Activated CD8-positive, alpha-beta memory T cell treated with anti-CD3 and anti-CD28 coated beads for 36 hours (primary cell): Measurements from ENCODE around the gene DDX41. TPM values are rescaled to one million over a fixed set of nuclear protein-coding genes. Genes with fewer than 3 reads are reported as not detected.
"Not testable (repeated sequence)": the region's sequence is repeated elsewhere in the genome, so short reads cannot be mapped to it uniquely, and the experiment has no call there.

Experiments used
- CTCF ChIA-PET: fragments of 350-600 bp; sonication (Branson Sonifier 250); formaldehyde crosslinking; loops from one replicate; lab custom pipeline; 2021; ENCODE audit warnings: antibody characterized with exemption; lab: Charles Lee
- POLR2A ChIA-PET: fragments of 350-600 bp; sonication (Branson Sonifier 250); formaldehyde crosslinking; loops from one replicate; lab custom pipeline; 2021; ENCODE audit warnings: antibody characterized with exemption; lab: Charles Lee
- total RNA-seq, 2 experiments: library from RNA; stranded (reverse); gene quantifications; one replicate each; pipeline ENCODE4 v1.2.3, GENCODE V29; 2021

DDX41 gene
- total RNA-seq: 100 to 1,000 TPM; 204 to 212 TPM

- CTCF ChIA-PET: interaction anchor here (0.5 to 2.3 kb wide), 5 partner anchors 15 to 402 kb away, joined by 3 to 7 read pairs (median 5); no protein-coding TSS in a partner anchor
- POLR2A ChIA-PET: interaction anchor here (0.8 to 1.1 kb wide), 3 partner anchors 21 to 165 kb away, joined by 3 to 4 read pairs (median 3); partner anchors contain the start of genes LMAN2 and TMED9
Measured at GRCh38 chr5:177516601-177517568, at the start of gene DDX41. Gene DDX41, minus strand, starts transcription at chr5:177516961. Its CDS starts 16 bp downstream, at chr5:177516945.

GRCh38 chr5:177565046-177565445, 48.3 kb upstream of the DDX41 start:
- ChIA-PET CTCF (no interaction called here), POLR2A (no interaction called here)

DNA sequence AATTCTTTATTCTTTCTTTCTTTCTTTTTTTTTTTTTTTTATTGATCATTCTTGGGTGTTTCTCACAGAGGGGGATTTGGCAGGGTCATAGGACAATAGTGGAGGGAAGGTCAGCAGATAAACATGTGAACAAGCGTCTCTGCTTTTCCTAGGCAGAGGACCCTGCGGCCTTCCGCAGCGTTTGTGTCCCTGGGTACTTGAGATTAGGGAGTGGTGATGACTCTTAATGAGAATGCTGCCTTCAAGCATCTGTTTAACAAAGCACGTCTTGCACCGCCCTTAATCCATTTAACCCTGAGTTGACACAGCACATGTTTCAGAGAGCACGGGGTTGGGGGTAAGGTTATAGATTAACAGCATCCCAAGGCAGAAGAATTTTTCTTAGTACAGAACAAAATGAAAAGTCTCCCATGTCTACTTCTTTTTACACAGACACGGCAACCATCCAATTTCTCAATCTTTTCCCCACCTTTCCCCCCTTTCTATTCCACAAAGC, 42.7 kb upstream of the DDX41 start:
- CTCF ChIA-PET, POLR2A ChIA-PET: not testable (repeated sequence)

DNA sequence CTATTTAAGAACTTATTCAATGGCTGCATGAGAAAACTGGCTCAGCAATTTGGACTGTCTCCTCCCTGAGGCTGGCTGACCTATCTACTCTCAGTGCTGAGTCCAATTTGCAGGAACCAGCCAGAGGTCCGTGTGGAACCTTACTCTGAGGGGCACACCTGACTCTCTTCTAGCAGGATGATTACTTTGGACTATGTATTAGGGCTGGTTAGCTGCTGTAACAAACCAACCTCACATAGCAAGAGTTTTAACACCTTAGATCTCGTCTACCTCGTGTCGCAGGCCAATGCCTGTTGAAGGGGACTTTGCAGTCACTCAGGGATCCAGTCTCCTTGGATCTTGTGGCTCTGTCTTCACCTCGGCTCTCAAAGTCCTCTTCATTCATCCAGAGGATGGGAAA, 41.0 kb upstream of the DDX41 start:
- CTCF ChIA-PET: no interaction called here
- POLR2A ChIA-PET: no interaction called here

DNA sequence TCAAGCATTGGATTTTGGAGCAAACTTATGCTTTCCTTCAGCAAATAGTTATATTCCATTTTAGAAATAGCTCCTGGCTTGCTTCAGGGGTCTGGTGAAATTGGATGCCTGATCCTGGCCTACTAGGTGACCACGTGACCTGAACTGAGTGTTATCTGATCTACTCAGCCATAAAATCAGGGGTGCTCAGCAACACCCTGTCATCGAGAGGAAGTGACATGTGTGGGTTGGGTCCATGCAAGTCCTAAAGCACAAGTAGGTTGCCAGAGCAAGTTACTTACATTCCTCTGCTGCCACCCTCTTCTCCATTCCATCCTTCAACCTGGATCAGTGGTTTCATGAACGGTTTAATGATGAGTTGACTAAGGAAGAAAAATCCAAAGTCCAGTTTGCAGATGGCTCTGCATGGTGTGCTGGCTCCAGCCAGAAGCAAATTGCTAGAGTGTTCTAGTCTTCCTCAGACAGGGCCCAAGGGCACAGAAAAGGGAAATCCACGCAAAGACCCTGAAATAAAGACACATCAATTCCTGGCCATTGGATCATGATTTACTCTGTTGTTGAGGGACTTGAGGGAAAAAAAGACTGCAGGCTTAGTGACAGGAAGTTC, 40.4 kb upstream of the DDX41 start:
- ChIA-PET CTCF (interaction anchor here (0.6 kb wide), 1 partner anchor 22 kb away, joined by 4 read pairs; no protein-coding TSS in a partner anchor), POLR2A (no interaction called here)

DNA sequence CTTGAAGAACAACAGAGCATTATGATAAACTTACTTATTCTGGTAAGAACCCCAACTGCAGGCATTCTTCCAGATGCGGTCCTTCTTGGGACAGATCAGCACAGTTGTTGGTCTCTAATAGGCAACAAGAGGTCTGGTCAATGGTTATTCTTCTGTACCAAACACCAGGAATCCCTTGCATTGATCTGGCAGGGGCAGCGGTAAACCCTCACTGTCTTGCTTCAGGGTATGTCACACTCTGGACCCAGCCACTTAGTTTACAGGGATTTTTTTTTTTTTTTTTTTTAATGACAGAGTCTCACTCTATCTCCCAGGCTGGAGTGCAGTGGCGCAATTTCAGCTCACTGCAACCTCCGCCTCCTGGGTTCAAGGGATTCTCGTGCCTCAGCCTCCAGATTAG, 38.9 kb upstream of the DDX41 start:
- ChIA-PET POLR2A (no interaction called here), CTCF (no interaction called here)

- ChIA-PET CTCF (no interaction called here), POLR2A (no interaction called here)
Measured at GRCh38 chr5:177555228-177555627, 38.5 kb upstream of the DDX41 start.

DNA sequence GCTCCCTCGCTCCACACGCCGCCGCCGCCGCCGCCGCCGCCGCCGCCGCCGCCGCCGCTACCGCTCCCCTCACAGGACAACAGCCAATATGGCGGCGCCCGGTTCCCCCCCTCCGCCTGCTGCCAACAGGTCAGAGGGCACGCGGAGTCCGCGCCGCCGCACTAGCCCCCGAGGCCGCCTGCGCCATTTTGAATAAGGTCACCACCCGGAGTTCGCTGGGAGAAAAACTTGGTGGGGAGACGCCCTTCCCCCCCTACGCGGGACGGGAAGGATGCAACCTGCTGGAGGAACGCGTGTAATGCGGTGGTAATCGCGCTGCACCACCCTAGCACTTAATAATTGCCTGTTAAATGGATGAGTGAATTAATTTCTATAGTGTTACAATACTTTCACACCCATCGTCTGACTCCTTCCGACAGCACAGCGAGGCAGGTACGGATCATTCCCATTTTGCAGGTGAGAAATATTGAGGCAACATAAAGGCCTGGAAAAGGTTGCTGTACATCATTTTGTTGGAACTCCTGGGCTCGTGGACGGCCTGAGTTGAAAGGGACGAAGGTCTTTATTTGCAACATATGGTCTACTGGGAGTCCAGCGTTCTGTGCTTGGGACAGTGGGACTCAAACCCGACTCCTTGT, 37.8 kb upstream of the DDX41 start, which contains the start of gene FAM193B:
TSS of gene FAM193B (minus strand) at position 90 of the 638 bp plus-strand sequence. CDS start 105 bp downstream, outside the sequence.
- POLR2A ChIA-PET: interaction anchor here (0.6 kb wide), 1 partner anchor 44 kb away, joined by 3 read pairs; no protein-coding TSS in a partner anchor
- CTCF ChIA-PET: no interaction called here

DNA sequence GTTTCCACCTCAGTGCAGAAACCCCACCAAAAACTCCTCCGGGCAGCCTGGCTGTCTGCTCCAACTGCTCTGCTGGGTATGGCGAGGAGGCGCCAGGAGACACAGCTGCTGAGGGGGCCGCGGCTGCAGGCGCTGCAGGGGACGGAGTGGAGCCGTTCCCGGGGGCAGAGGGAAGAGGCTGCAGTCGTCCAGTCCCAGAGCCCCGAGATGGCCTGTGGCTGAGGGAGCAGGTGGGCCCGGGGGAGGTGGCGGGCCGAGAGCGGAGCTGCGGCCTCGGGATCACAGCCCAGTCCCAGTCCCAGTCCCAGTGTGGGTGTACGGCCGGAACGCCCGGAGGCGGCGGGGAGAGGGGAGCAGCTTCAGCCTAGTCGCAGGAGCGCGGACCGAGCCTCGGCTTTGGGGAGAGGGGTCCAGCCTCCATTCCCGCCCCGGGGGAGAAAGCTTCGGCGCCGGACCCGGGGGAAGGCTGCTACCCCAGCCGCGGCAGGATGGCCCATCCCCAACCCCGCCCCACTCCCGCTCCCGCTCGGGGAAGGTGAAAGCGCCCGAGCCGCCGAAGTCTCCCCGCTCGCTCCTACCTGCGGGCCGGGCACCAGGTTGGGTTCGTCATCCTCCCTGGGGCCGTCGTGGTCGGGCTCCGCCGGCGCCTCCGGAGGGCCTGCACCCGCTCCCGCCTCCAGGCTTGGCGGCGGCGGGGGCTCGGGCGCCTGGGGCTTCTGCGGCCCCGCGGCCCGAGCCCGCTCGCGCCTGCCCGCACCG, 37.1 kb upstream of the DDX41 start:
- ChIA-PET POLR2A (interaction anchor here (0.6 kb wide), 1 partner anchor 44 kb away, joined by 3 read pairs; no protein-coding TSS in a partner anchor), CTCF (interaction anchor here (1.7 kb wide), 1 partner anchor 33 kb away, joined by 4 read pairs; no protein-coding TSS in a partner anchor)

- CTCF ChIA-PET: interaction anchor here (1.7 kb wide), 1 partner anchor 34 kb away, joined by 4 read pairs; no protein-coding TSS in a partner anchor
Measured at GRCh38 chr5:177552839-177553455, 36.2 kb upstream of the DDX41 start.

DNA sequence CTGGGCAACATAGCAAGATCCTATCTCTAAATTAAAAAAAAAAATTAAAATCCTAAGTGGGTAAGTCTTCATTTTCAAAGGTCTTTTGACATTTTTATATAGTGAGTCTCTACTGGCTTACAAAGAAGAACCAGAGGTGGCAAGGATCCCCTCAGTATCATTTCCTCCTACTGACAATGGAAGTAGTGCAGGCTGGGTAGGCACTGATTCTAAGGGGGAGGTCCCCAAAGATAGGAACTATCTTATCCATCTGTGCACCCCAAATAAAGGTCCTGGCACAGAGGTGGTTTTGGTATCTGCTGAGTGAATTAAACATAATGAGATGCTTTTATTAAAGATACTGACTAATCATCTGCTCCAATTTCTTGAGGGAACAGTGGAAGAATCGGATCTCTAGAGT, 33.4 kb upstream of the DDX41 start:
- CTCF ChIA-PET: no interaction called here

More at GRCh38 chr5:177552839-177553455, 36.2 kb upstream of the DDX41 start:
- POLR2A ChIA-PET: no interaction called here

GRCh38 chr5:177548495-177548894, 31.7 kb upstream of the DDX41 start:
- POLR2A ChIA-PET: interaction anchor here (0.7 kb wide), 1 partner anchor 574 kb away, joined by 3 read pairs; no protein-coding TSS in a partner anchor
- CTCF ChIA-PET: interaction anchor here (0.7 kb wide), 1 partner anchor 528 kb away, joined by 5 read pairs; no protein-coding TSS in a partner anchor

More for the DNA sequence above, 33.4 kb upstream of the DDX41 start:
- POLR2A ChIA-PET: no interaction called here

- POLR2A ChIA-PET: interaction anchor here (0.5 to 0.7 kb wide), 2 partner anchors 50 to 574 kb away, joined by 3 to 5 read pairs; no protein-coding TSS in a partner anchor
- CTCF ChIA-PET: no interaction called here
Measured at GRCh38 chr5:177547736-177548135, 31.0 kb upstream of the DDX41 start.

- CTCF ChIA-PET: interaction anchor here (0.5 to 1.1 kb wide), 3 partner anchors 40 to 522 kb away, joined by 3 to 5 read pairs (median 3); no protein-coding TSS in a partner anchor
- POLR2A ChIA-PET: no interaction called here
Measured at GRCh38 chr5:177546258-177546741, 29.5 kb upstream of the DDX41 start.

DNA sequence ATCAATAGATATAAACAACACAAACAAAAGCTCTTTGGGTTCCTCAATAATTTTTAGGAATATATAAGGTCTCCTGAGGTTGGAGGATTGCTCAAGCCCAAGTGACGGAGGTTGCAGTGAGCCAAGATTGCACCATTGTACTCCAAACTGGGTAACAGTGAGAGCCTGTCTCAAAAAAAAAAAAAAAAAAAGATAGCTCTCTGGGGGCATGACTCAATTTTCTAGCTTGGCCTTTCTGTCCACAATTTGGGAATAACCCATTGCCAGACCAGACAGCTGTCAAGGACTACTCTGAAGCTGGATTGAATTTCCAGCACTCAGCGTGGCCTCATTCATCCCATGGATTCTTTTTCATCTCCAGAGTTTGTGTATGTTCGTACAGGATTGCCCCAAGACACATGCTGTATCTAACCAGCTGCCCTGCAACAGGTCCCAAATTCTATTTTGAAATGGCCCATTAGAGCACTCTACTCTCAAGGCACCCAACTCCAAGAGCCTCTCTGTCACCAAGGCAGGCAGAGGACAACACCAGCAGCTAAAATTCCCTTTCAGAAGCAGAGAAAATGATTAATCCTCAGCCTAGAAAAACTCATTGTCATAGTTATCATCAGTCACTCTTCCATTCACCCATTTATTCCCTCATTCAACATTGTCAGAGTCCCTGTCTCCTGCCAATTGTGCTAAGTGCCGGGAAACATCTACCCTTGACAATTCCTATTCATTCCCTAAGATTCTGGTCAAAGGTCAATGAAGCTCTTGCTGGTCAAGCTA, 28.9 kb upstream of the DDX41 start:
- POLR2A ChIA-PET: no interaction called here

GRCh38 chr5:177542816-177543465, 26.2 kb upstream of the DDX41 start:
- CTCF ChIA-PET: no interaction called here

More for the DNA sequence above, 28.9 kb upstream of the DDX41 start:
- CTCF ChIA-PET: interaction anchor here (0.5 to 1.1 kb wide), 2 partner anchors 39 to 155 kb away, joined by 3 to 5 read pairs; no protein-coding TSS in a partner anchor

More at GRCh38 chr5:177542816-177543465, 26.2 kb upstream of the DDX41 start:
- POLR2A ChIA-PET: no interaction called here
